ENCODE data around the gene ACP7. TPM values are rescaled to one million over a fixed set of nuclear protein-coding genes. Genes with fewer than 3 reads are reported as not detected.

Gene ACP7
- 0.26 TPM in 1 of 2 replicates, not detected in the other for total RNA-seq

GRCh38 chr19:39083983-39084731, at the start of gene ACP7:
ACP7 (plus strand) TSS chr19:39084368; CDS start chr19:39085270, 902 bp downstream.

DNA sequence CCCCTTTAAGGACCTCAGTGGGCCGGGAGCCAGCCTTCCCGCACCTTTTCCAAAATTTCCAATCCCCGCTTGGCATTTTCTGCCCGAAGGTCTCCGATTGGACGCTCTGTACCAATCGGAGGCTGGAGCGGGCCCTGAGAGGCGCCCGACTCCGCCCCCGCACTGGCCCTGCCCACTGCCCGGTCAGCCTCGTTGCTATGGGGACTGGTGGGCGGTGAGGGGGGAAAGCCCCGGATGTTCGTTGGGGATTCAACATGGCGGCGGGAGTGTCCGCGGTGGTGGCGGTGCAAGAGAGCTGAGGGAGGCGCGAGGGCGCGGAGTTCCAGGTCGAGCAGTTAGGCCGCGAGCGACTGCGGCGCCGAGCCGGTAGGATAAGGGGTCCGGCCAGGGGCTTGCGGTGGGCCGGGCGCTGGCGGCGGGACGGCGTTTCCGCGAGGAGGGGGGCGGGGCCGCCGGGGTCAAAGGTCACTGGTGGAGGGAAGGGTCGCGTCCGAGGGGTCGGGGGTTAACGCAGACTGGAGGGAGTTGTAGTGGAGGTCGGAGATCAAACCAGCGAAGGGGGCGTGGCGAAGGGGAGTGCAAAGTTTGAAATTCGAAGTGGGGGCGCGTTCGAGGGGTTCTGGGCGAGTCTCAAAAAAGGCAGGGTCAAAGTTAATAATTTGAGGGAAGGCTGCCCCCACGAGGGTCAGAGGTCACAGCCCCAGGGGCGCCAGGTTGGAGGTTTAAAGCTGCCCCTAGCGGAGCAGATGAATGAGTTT, 41.6 kb downstream of the ACP7 start, which contains the start of gene PAK4:
Gene PAK4 (plus strand): TSS at position 233 of the 758 bp plus-strand sequence. CDS start 43,768 bp downstream, outside the sequence.

Other genes starting within 250 kb of the ACP7 start
- gene HNRNPL, start 234.4 kb upstream of the ACP7 start, total RNA-seq = 221 and 279 TPM in 2 replicates
- 4.5 and 5.8 TPM in 2 replicates for gene RINL, start 206.1 kb upstream of the ACP7 start, total RNA-seq
- 43.0 and 53.8 TPM in 2 replicates for gene SIRT2, start 184.8 kb upstream of the ACP7 start, total RNA-seq
- 16.2 and 20.2 TPM in 2 replicates for gene NFKBIB, start 184.4 kb upstream of the ACP7 start, total RNA-seq
- 0.16 TPM in 1 of 2 replicates, not detected in the other for gene CCER2, start 172.2 kb upstream of the ACP7 start, total RNA-seq
- gene SARS2, start 153.6 kb upstream of the ACP7 start, total RNA-seq = 27.8 and 32.5 TPM in 2 replicates
- 32.4 and 61.2 TPM in 2 replicates for gene MRPS12, start 153.4 kb upstream of the ACP7 start, total RNA-seq
- 24.3 and 39.8 TPM in 2 replicates for gene FBXO17, start 108.6 kb upstream of the ACP7 start, total RNA-seq
- gene FBXO27, start 51.8 kb upstream of the ACP7 start, total RNA-seq = 2.1 and 3.4 TPM in 2 replicates
- gene PAK4, start 41.4 kb downstream of the ACP7 start, total RNA-seq = 12.0 and 13.6 TPM in 2 replicates
- not detected in 2 replicates for gene NCCRP1, start 112.6 kb downstream of the ACP7 start, total RNA-seq
- gene SYCN, start 119.9 kb downstream of the ACP7 start, total RNA-seq = not detected in 2 replicates
- gene IFNL3, start 160.6 kb downstream of the ACP7 start, total RNA-seq = not detected in 2 replicates
- not detected in 2 replicates for gene IFNL4, start 164.5 kb downstream of the ACP7 start, total RNA-seq
- gene IFNL2, start 184.0 kb downstream of the ACP7 start, total RNA-seq = not detected in 2 replicates
- not detected in 2 replicates for gene IFNL1, start 212.0 kb downstream of the ACP7 start, total RNA-seq
- 0.91 and 3.5 TPM in 2 replicates for gene LRFN1, start 236.5 kb downstream of the ACP7 start, total RNA-seq